Omental fat pad (tissue), 4 donors: ENCODE data around the gene CCDC18. TPM values are rescaled to one million over a fixed set of nuclear protein-coding genes. Genes with fewer than 3 reads are reported as not detected.
"Not testable (repeated sequence)": the region's sequence is repeated elsewhere in the genome, so short reads cannot be mapped to it uniquely, and the experiment has no call there.

ENCODE experiments used
- ATAC-seq: fragments of 150-250 bp; one replicate; pipeline ENCODE4 v1.9.1; 2016; ENCODE audit warnings: mild to moderate bottlenecking, moderate library complexity; ENCODE audit not compliant: low FRiP score
- DNase-seq: peaks from one replicate; pipeline ENCODE4 v3.0.0-alpha.2; 2019; ENCODE audit warnings: low spot score
- total RNA-seq, 4 donors: library from RNA; depleted of rRNA; stranded (reverse); fragments of >200 nt; gene quantifications; one replicate each; pipeline ENCODE4 v1.1.0, GENCODE V29; 2016
- TF ChIP-seq, protein P1 (sequence below), 3 donors: fragments of 450-650 bp; IDR thresholded peaks; one replicate each; pipeline ENCODE4 v1.5.1; 2016 to 2017; ENCODE audit warnings: antibody characterized with exemption in 3 of 3, mild to moderate bottlenecking in 3 of 3, moderate library complexity in 2 of 3

Gene CCDC18
- total RNA-seq, 4 donors from 2014 or later = 8.2 to 12.6 (median 10.1) TPM

GRCh38 chr1:93238425-93238824 lies 57.9 kb downstream of the CCDC18 start:
- TF ChIP-seq, protein P1, sequence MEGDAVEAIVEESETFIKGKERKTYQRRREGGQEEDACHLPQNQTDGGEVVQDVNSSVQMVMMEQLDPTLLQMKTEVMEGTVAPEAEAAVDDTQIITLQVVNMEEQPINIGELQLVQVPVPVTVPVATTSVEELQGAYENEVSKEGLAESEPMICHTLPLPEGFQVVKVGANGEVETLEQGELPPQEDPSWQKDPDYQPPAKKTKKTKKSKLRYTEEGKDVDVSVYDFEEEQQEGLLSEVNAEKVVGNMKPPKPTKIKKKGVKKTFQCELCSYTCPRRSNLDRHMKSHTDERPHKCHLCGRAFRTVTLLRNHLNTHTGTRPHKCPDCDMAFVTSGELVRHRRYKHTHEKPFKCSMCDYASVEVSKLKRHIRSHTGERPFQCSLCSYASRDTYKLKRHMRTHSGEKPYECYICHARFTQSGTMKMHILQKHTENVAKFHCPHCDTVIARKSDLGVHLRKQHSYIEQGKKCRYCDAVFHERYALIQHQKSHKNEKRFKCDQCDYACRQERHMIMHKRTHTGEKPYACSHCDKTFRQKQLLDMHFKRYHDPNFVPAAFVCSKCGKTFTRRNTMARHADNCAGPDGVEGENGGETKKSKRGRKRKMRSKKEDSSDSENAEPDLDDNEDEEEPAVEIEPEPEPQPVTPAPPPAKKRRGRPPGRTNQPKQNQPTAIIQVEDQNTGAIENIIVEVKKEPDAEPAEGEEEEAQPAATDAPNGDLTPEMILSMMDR (IDR thresholded peaks at IDR 0.05) = no peak
- no peak for DNase-seq
- ATAC-seq = no peak

GRCh38 chr1:93239863-93240262 lies 59.3 kb downstream of the CCDC18 start:
- TF ChIP-seq, protein P1 (IDR thresholded peaks at IDR 0.05) = no peak
- ATAC-seq = no peak

DNA sequence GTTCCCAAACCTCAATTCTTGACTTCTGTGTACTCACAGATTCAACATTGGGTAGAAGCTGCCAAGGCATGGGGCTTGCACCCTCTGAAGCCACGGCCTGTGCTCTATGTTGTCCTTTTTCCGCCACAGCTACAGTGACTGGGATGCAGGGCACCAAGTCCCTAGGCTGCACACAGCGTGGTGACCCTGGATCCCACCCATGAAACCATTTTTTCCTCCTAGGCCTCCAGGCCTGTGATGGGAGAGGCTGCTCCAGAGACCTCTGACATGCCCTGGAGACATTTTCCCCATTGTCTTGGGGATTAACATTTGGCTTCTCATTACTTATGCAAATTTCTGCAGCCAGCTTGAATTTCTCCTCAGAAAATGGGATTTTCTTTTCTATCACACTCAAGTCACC lies 62.7 kb downstream of the CCDC18 start:
- DNase-seq, ATAC-seq: not testable (repeated sequence)

More at GRCh38 chr1:93239863-93240262, 59.3 kb downstream of the CCDC18 start:
- no peak for DNase-seq

DNA sequence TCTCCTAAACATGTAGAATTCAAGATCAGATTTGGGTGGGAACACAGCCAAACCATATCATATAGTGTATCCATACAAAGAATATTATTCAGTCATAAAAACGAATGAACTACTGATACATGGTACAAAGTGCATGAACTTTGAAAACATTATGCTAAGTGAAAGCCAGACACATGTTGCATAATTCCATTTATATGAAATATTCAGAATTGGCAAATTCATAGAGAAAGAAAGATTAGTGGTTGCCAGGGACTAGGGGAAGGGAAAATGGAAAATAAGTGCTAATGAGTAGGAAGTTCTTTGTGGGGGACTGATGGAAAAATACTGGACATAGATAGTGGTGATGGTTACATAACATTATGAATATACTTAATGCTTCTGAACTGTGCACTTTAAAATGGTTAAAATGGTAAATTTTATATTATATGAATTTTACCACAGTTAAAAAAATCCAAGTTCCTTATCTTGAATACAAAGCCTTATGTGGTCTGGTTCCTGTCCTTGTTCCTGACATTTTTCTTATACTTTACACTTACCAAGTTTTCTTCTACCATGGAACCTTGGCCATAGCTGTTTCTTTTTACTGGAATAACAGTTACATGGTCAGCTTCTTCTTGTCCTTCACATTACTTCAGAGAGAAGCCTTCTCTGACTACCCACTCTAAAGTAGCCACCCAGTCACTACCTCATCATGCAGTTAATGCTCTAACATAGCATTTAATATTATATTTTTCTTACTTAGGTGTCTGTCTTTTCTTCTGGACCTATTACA lies 64.0 kb downstream of the CCDC18 start:
- ATAC-seq = peak; percentile 86
- TF ChIP-seq, protein P1 (IDR thresholded peaks at IDR 0.05) = no peak
- no peak for DNase-seq

- ATAC-seq = no peak
- DNase-seq = no peak
- TF ChIP-seq, protein P1 (IDR thresholded peaks at IDR 0.05) = no peak
Measured at GRCh38 chr1:93251966-93252365, 71.4 kb downstream of the CCDC18 start.

DNA sequence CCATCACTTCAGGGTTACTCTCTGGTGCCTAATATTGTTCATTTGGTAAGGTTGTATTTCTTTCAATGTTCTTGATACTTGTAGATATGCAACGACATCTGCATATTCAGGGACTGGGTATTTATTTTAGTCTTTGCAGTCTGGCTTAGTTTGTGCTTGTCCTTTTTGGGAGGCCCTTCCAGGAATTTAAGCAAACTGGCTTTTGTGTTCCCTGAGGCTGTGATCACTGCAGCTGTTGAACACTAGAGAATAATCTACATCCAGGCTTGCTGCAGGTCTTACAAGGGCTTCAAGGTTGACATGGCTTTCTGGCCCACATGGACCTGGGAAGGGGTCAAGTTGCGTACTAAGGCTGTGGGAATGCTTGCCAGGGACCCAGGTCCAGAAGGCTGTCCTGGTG lies 72.1 kb downstream of the CCDC18 start:
- ATAC-seq (no peak), DNase-seq (no peak)
- TF ChIP-seq, protein P1 (IDR thresholded peaks at IDR 0.05) = no peak

- TF ChIP-seq, protein P1 (IDR thresholded peaks at IDR 0.05) = no peak
- ATAC-seq = no peak
- DNase-seq = no peak
Measured at GRCh38 chr1:93253516-93253915, 73.0 kb downstream of the CCDC18 start.
